Measurements from ENCODE around the gene EPHA1.
A peak's percentile ranks its signal among the peaks of the same experiment; 100 is the strongest.

The EPHA1 gene

DNA sequence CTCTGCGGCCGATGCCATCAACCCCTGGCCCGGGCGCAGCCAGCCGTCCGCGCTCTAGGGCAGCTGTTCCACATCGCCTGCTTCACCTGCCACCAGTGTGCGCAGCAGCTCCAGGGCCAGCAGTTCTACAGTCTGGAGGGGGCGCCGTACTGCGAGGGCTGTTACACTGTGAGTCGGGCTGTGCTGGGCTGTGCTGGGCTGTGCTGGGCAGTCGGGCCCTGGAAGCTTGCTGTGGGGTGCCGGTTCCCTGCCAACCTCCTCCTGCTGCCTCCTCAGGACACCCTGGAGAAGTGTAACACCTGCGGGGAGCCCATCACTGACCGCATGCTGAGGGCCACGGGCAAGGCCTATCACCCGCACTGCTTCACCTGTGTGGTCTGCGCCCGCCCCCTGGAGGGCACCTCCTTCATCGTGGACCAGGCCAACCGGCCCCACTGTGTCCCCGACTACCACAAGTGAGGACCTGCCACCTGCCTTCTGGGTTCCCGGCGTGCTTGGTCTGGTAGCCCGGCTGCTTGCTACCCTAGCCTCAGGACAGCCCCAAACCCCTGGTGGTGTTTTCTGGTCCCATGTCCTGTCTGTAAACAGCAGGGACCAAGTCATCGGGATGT is 20.1 kb downstream of the EPHA1 start:
- no peak for DNase-seq (ENCODE audit: low read depth in 1 of 2, low spot score in 1 of 2)
- no peak for TF ChIP-seq JUND (IDR thresholded peaks at IDR 0.05; ENCODE audit: low read depth)
- in situ Hi-C loops (cut with HindIII; ENCODE audit: low pct_unique_long_range_greater_than_20kb, low sequenced_read_pairs) = no loop called here

- DNase-seq (ENCODE audit: low read depth in 1 of 2, low spot score in 1 of 2) = no peak
- TF ChIP-seq JUND (IDR thresholded peaks at IDR 0.05; ENCODE audit: low read depth) = no peak
- in situ Hi-C loops (cut with HindIII; ENCODE audit: low pct_unique_long_range_greater_than_20kb, low sequenced_read_pairs) = no loop called here
Measured at GRCh38 chr7:143388051-143388450, 20.6 kb downstream of the EPHA1 start.

DNA sequence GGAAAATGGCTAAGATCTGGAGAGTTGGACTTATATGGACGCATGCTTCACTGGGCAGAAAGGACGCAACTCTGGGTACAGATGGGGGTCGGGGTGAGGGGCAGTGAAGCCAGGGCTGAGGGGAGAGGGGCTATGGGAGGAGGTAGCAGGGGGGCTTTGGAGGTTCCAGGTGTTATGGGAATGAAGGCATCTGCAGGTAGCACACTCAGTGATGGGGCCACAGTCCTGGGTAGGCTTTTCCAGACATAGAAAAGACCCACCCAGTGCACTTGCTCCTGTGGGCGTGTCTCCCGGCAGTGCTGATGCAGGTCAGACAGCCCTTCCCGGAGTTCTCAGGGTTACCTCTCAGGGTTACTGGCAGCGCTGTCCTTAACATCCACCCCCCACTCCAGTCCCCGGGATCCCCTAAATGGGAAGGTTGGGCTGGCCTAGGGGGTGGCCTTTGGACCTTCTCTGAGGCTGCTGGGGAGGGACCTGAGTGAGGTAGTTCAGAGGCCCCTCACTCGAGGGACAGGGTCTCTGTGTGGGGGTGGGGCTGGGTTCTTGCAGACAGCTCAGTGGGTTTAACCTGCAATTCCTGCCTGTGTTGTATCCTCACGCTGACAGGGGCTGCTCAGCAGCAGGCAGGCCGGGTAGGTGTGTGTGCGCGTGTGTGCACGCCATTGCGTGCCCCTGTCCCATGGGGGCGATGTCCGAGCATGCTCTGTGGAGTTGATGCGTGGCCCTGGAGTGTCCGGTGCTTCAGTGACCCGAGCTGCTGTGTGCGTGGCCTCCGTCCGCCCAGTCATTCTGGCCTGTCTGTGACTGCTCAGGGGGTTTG is 21.3 kb downstream of the EPHA1 start:
- in situ Hi-C loops (cut with HindIII; ENCODE audit: low pct_unique_long_range_greater_than_20kb, low sequenced_read_pairs) = no loop called here
- DNase-seq (ENCODE audit: low read depth in 1 of 2, low spot score in 1 of 2) = no peak
- TF ChIP-seq JUND (IDR thresholded peaks at IDR 0.05; ENCODE audit: low read depth) = no peak

DNA sequence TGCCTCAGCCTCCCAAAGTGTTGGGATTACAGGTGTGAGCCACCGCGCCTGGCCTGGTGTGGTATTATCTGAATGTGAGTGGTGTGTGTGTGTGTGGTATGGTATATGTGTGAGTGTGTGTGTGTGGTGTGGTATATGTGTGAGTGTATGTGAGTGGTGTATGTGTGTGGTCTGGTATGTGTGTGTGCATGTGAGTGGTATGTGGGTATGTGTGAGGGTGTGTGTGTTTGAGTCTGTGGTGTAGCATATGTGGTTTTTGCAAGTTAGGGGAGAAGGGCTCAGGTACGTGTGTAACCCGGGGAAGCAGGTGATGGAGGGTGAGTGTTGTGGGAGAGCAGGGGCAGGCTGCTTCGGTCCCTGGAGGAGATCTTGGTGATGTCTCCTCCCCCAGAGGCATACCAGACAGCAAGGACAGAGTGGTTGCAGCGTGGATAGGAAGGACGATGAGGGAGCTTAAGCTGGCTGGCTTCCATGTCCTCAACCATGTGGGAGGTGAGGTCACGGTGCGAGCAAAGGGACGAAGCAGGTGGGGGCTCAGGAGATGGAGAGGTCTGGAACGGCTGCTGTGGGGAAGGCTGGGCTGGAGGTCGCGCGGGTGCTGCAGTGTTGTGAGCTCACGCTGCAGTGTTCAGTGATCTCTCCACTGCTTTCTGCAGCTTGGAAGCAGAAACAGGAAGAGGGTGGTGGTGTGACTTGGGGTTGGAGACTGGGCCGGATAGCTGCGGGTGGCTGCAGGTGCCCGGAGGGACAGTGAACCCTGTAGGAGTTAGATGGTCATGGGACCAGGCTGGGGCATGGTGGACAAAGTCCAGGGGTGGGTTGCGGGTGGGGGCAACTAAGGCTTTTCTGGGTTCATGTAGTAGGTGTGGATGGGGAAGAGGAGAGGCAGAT is 22.5 kb downstream of the EPHA1 start:
- no peak for DNase-seq (ENCODE audit: low read depth in 1 of 2, low spot score in 1 of 2)
- in situ Hi-C loops (cut with HindIII; ENCODE audit: low pct_unique_long_range_greater_than_20kb, low sequenced_read_pairs) = no loop called here
- no peak for TF ChIP-seq JUND (IDR thresholded peaks at IDR 0.05; ENCODE audit: low read depth)

DNA sequence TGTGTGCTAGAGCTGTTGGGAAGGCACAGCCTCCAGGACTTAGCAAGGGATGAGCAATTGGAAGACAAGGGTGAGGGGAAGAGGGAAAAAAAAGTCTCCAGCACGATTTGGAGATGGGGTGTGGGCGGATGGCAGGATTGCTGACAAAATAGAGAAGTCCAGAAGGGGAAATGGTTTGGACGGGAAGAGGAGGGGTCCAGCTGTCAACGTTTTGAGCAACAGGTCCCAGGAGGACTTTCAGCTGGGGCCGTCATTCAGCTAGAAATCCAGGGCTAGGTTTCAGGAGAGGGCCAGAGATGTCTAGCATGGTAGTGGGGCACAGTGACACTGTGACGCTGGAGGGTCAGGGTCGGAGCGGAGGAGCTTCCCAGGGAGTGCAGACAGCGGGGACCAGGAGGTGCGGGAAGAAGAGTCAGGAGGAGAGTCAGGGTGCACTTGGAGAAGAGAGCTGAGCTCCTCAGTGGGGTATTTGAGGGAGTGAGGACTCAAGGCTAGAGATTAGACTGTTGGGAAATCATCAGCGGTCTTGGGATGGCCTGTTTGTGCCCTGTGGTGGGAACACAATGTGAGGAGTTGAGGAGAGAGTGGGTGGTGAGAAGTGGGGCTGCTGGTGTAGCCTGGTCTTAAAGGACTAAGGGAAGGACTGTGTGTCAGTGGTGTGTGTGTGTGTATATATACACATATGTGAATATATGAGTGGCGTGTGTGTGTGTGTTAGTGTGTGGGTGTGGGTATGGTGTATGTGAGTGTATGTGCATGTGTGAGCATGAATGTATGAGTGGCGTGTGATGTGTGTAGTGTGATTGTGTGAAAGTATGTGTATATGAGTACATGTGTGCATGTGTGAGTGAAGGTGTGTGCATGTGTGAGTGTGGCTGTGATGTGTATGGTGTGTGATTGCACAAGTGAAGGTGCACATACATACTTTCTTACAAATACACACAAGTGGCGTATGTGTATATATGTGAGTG is 23.7 kb downstream of the EPHA1 start:
- TF ChIP-seq JUND (IDR thresholded peaks at IDR 0.05; ENCODE audit: low read depth) = no peak
- in situ Hi-C loops (cut with HindIII; ENCODE audit: low pct_unique_long_range_greater_than_20kb, low sequenced_read_pairs) = no loop called here
- no peak for DNase-seq (ENCODE audit: low read depth in 1 of 2, low spot score in 1 of 2)

- no peak for TF ChIP-seq JUND (IDR thresholded peaks at IDR 0.05; ENCODE audit: low read depth)
- no peak for DNase-seq (ENCODE audit: low read depth in 1 of 2, low spot score in 1 of 2)
- in situ Hi-C loops (cut with HindIII; ENCODE audit: low pct_unique_long_range_greater_than_20kb, low sequenced_read_pairs) = no loop called here
Measured at GRCh38 chr7:143384148-143384547, 24.5 kb downstream of the EPHA1 start.

DNA sequence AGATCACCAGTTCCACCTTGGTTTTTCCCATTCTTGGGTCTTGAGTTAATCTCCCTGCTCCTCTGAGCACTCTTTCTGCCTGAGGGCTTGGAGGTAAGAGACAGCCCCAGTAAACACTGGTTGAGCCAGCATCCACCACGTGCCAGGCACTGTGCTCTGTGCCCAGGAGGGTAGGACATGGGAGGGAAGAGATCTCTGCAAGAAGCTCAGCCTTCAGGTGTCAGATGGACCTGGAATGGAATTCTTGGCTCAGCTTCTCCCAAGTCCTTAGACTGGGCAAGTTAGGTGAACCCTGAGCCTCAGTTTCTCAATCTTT is 25.1 kb downstream of the EPHA1 start:
- in situ Hi-C loops (cut with HindIII; ENCODE audit: low pct_unique_long_range_greater_than_20kb, low sequenced_read_pairs) = no loop called here
- DNase-seq (ENCODE audit: low read depth in 1 of 2, low spot score in 1 of 2) = no peak
- TF ChIP-seq JUND (IDR thresholded peaks at IDR 0.05; ENCODE audit: low read depth) = no peak

DNA sequence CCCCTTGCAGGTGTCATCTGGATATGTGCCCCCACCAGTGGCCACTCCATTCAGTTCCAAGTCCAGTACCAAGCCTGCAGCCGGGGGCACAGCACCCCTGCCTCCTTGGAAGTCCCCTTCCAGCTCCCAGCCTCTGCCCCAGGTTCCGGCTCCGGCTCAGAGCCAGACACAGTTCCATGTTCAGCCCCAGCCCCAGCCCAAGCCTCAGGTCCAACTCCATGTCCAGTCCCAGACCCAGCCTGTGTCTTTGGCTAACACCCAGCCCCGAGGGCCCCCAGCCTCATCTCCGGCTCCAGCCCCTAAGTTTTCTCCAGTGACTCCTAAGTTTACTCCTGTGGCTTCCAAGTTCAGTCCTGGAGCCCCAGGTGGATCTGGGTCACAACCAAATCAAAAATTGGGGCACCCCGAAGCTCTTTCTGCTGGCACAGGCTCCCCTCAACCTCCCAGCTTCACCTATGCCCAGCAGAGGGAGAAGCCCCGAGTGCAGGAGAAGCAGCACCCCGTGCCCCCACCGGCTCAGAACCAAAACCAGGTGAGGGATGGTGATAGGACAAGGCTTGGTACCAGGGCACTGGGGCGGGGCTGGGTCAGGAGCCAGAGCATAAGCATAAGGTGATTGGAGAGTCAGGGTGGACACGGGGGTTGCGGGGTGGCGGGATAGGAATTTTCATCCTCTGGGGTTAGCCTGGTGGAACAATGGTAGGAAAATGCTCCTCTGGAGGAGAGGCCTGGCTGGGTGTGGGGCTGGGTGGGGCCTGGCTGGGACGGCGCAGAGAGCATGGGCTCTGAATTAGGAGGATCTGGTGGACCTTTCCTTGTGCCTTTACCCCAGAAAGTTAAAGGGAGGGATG is 25.6 kb downstream of the EPHA1 start:
- TF ChIP-seq JUND (IDR thresholded peaks at IDR 0.05; ENCODE audit: low read depth) = no peak
- no peak for DNase-seq (ENCODE audit: low read depth in 1 of 2, low spot score in 1 of 2)
- in situ Hi-C loops (cut with HindIII; ENCODE audit: low pct_unique_long_range_greater_than_20kb, low sequenced_read_pairs) = no loop called here

DNA sequence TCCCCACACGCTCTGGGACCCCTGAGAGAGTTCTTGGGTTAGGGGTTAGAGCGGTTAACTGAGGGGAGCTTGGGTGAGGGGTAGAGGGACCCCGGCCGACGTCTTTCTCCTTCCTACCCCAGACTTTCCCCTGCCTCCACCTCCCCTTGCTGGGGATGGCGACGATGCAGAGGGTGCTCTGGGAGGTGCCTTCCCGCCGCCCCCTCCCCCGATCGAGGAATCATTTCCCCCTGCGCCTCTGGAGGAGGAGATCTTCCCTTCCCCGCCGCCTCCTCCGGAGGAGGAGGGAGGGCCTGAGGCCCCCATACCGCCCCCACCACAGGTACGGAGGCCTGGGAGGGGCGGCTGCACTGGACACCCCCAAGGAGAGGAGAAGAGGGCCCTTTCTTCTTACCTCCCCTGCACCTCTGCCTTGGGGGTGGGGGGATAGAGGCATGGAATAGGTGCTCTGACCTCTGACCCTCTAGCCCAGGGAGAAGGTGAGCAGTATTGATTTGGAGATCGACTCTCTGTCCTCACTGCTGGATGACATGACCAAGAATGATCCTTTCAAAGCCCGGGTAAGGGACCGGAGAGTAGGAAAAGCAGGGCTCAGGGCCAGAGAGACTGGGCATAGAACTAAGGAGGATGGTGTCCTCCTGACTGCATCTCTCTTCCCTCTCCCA is 26.4 kb downstream of the EPHA1 start:
- TF ChIP-seq JUND (IDR thresholded peaks at IDR 0.05; ENCODE audit: low read depth) = no peak
- in situ Hi-C loops (cut with HindIII; ENCODE audit: low pct_unique_long_range_greater_than_20kb, low sequenced_read_pairs) = no loop called here
- no peak for DNase-seq (ENCODE audit: low read depth in 1 of 2, low spot score in 1 of 2)

- TF ChIP-seq JUND (IDR thresholded peaks at IDR 0.05; ENCODE audit: low read depth) = no peak
- DNase-seq (ENCODE audit: low read depth in 1 of 2, low spot score in 1 of 2) = peak in 1 of 2 experiments; percentile 18
- in situ Hi-C loops (cut with HindIII; ENCODE audit: low pct_unique_long_range_greater_than_20kb, low sequenced_read_pairs) = no loop called here
Measured at GRCh38 chr7:143381427-143382125, 27.1 kb downstream of the EPHA1 start.

Measured in T47D (cell line).